NOMO-1 (cell line): ENCODE measurements around the gene MAGI1.
"Not testable (repeated sequence)": the region's sequence is repeated elsewhere in the genome, so short reads cannot be mapped to it uniquely, and the experiment has no call there.

Experiments used
- DNase-seq, 2 experiments: peaks; one replicate each; lab custom pipeline; 2025; ENCODE audit not compliant: unreplicated experiment in 2 of 2; lab: John Stamatoyannopoulos, UW

Gene MAGI1

DNA sequence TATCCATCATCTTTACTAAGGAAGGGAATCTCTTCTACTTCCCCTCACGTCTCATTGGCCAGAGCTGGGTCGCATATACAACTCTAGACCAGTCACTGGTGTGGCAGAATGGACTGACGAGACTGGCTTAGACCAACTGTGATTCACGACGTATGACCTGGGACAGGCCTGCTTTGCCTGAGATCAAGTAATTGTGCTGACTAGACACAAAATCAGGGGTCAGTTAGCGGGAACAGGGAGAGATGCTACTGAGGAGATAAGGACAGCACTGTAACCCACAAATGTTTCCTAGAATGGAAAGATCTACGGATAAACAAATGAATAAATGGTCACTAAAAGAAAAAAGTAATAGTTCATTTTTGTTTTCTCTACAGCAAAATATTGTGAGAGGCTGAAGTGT, 308.3 kb downstream of the MAGI1 start:
- DNase-seq, result no peak

DNA sequence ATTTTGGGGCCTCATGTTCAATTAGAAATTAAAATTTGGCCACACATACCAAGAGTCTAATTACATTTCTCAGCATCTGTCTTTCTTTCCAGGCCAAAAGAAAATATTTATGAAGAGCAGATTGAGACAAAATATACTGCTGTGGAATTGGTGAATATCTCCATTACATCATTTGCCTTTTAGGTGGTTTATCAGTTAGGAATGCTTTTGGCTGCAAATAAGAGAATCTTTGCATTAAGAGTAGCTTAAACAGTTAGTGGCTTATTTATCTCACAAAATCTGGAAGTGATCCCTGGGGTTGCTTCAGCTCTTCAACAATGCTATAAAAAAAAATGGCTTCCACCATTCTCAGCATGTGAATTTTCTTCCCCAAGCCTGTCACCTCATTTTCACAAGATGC, 308.7 kb downstream of the MAGI1 start:
- DNase-seq, result no peak

DNA sequence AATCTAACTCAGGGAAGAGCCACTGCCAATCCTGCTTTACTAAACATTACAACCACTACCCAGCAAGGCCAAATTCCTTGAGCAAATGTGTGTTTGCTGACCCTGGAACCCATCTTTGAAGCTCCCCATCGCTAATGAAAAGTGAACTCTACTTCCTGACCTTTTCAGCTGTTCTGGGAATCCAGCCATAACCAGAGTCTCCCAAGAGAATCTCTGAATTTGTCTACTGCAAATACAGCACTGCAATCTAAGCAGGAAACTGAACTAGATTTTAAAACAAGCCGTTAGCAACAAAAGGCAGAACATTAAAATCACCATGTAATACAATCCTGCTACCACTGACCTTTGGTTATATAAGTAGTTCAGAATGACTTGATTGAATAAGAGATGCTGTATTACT, 309.2 kb downstream of the MAGI1 start:
- DNase-seq, result no peak

DNA sequence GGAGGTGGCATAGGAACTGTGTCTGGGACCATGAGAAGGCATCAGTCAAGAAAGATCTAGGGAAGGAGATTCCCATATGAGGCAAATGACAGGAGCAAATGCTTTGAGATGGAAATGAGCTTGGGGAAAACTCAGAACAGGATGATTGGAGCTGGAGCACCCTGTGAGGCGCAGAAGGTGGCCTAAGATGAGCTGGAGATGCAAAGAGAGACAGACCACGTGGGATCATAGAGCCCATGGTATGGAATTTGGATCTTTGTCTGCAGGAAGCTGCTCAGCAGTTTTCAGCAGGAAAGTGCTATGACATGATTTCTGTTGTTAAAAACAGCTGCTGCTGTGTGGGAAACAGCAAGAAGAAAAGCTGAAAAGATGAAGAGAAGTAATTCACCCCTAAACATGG, 310.6 kb downstream of the MAGI1 start:
- DNase-seq, result no peak

DNA sequence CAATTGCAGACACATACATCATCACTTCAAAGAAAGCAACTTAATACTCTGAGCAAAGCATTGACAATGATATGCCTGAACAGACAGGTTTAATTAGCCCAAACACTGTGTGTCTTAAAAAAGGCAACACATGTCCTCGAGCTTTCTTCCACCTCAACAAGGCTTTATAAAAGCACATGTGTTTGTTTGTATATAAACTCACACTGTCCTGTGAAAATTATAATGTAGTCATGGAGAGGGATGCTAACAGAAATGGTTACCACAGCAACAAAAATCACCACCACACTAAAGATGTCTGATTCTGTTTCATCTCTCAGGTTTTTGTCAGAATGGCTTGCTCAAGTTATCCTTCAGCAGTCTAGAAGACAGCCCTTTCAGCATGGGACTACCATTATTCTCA, 314.7 kb downstream of the MAGI1 start:
- DNase-seq, result no peak

DNA sequence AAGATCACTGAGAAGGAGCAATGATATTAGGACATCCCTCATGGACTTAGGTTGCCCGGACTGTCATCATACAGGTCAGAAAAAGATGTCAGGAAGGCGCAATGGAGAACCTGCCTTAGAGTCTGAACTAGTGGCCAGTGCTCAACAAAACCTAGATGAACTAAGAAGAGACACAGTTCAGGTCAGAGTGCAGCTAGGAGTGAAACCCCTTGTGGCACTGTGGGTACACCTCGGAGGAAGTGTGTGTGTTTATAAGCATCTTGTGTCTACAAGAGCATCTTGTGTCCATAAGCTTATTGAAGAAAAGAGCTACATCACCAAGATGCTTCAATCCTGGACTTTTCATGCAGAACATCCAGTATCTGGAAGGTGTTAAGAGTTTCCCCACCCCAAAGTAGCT, 315.7 kb downstream of the MAGI1 start:
- DNase-seq, result no peak

DNA sequence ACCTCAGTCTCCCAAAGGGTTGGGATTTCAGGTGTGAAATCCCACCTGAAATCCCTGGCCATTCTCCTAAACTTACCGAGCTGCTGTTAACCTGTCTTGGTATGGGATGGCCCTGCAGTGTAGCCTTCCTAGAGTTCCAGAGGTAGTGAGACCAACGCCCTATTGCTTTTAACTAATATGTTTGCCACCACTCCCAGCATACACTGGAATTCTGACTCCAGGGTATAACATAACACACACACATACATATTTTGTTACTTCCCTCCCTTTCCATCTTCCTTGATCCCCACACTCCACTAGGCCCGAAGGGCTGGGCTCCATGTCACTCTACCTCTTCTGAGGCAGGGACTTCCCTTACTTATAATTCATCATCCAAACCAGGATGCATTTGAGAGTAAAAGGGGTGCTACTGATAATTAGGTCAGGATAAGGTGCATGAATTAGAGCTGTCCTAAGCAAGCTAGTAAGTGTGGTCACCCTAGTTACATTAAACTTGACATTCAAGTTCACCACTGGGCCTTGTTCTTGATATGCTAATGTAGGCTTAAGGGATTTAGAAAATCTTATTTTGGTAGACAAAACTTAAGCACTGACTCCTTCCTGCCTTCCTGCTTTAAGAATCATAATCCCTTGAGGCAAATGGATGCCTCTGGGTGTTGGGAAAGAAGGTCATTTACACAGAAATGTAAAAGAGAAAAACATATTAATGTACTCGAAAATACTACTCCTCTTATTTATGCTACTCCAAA, 317.6 kb downstream of the MAGI1 start:
- DNase-seq, result no peak

DNA sequence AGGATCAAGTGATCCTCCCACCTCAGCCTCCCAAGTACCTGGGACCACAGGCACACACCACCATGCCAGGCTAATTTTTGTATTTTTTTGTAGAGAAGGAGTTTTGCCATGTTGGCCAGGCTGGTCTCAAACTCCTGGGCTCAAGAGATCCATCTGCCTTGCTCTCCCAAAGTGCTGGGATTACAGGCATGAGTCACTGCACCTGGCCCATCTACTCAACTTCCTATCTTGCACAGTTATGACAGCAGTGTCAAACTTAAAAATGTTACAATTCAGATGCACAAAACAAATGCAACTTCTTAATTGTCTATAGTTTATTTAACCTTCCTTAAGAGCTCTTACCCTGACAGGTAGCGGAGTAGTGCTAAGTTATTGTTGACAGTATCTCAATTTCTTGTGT, 319.1 kb downstream of the MAGI1 start:
- DNase-seq, result not testable (repeated sequence)

DNA sequence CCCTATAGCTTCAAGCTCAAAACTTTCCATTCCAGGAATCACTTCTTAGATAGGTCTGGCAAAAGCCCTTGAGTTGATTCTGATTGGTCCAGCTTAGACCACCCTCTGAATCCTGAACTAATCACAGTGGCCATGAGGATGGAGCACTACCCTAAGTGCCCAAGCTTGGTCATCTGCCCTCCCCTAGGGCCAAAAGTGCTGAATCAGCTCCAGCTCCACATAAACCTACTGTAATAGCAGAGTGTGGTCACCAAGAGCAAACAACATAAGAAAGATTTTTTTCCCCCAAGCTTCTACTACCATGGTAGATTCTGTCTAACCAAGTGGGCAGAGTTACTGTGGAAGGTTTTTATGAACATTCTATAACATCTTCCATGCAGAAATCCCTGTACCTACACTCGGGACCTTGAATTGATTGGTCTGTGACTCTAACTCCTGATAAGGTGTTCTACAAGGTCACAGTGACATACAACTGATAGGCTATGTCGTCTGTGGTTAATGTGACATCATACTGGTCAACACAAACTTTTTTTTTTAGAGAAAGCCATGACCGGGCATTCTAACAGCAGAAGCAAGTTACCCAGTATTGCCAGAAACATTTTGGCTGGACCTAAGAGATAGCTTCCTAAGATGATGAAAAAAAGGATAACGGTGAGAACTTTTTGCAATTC, 320.9 kb downstream of the MAGI1 start:
- no peak for DNase-seq

DNA sequence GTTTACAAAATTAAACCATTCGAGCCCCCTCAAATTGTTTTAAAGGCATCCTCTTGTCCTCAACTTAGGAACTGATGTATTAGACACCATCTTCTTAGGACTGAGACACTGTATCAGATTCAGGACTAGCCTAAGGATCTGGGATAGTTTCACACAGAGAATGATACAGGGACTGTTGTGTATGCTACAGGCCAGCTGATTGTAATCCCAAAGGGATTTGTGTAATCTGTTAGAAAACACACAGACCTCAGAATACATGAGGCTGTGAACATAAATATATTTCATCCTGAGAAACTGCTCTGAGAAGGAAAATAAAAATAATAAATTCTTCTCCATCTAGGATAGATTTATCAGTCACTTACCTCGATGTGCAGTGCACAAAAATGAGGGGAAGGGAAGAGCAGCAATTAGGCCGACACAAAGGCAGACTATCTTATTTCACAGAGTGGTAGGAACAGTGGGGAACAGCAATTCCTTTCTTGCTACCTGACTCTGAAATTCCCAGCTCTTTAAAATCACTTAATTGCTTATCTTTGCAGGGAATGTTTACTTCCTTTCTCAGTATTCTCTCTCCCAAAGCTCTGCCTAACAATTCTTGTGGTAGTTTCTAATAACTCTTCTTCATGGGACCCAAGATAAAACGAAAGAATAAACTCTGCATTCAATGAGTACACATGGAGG, 322.5 kb downstream of the MAGI1 start:
- no peak for DNase-seq

DNA sequence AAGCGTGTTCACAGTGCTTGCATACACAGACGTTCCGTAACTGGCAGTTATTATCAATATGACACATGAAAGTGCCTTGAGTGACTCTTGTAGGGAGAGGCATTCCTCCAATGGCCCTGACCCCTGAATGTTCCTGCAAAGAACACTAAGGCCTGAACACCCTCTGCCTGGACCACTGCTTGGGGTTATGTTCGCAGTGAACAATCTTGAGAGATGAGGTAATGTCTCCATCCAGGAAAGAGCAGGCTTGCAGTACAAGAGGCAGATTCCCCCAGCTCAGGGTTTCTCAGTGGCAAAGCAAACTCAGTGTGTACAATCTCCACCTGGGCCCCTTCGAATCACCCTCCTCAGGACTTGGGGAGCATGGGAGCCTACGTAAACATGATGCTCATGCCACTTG, 324.6 kb downstream of the MAGI1 start:
- no peak for DNase-seq

DNA sequence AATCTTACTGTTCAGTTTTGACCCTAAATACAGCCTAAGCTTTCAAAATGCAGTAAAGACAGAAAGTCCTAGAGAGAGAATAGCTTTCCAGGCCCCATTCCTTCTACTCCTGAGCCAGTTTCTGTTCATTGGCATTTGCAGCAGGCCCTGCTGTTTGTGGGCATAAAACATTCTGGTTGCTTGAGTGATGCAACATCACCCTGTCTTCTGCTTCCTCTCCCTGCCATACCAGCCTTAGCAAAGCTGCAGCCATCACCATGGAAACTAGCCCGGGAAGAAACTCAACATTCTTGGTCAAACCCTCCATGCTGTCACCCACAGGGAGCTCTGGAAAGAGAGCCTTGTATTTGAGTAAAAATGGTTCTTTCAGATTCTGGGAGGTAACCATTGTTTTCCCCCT, 325.7 kb downstream of the MAGI1 start:
- DNase-seq, result no peak

DNA sequence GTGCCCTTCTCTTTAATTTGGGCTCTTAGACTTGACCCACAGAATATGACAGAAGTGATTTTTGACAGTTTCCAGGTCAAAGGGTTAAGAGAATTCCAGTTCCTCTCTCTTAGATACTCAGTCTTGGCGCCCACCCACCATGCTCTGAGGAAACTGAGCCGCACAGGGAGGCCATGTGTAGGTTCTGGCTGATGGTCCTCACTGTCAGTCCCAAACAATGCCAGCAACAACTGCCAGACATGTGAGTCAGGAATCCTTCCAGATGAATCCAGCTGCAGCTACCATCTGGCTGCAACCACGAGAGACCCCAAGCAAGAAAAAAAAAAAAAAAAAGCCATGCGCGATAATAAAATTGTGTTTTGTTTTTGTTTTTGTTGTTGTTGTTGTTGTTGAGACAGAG, 326.6 kb downstream of the MAGI1 start:
- no peak for DNase-seq

DNA sequence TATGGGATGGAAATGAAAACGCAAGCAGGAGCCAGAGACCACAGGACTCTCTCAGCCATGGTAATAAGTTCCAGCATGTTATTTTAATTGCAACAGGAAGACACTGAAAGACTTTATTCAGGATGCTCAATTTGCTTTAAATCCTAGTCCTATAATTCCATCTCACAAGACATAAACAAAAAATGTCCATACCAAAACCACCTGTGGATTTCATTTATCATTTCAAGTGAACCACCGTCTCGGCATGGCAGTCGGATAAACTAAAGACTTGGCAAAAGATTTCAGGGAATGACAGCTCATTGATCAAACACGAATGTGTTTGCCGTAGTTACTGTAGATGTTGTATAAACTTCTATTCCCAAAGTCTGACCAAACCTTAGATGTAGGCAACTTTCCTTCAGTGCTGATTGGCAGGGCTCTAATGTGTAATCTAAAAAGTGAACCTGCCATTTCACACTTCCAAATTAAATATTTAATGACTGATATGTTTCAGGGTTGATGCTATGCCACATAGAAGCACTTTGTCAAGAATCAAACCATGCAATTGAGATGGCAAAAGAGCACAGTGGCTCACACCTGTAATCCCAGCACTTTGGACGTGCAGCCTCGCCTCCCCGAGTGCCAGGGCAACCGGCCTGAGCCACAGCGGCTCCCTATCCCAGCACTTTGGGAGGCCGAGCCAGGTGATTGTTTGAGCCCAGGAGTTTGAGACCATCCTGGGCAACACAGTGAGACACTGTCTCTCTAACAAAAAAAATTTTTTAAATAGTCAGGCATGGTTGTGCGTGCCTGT, 331.7 kb downstream of the MAGI1 start:
- no peak for DNase-seq

DNA sequence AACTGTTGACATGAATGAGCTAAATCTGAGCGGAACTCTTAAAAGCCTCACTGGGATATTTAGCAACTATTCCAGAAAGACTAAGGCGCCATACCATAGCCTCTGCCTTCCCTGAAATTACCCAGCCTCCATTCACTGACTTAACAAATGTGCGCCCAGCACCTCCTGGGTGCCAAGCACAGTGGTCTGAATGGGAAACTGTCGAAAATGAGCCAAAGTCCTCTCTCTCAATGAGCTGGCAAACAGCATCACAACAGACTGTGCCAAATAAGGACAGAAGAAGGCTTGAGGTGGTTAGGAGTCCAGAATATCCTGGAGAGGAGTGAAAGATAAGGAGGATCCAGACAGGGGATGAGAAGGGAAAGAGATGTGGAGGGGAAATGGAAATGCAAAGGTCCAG, 332.4 kb downstream of the MAGI1 start:
- no peak for DNase-seq

DNA sequence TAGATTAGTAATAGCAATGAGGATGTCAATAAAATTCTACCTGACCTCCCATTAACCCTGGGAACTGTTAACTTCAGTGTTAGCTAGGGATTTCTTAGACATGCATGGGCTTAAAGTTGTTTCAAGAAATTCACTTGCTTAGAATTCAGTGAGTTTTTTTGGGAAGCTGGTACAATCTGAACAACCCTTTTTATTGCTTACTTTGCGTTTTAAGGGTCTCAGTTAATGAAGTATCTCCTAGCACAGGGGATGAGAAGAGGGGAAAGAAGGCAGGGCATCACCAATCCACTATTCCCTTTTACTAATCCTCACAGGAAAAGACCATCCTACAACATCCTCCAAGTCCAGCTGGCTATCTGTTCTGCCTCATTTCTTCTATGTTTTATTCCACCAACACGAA, 334.9 kb downstream of the MAGI1 start:
- no peak for DNase-seq

DNA sequence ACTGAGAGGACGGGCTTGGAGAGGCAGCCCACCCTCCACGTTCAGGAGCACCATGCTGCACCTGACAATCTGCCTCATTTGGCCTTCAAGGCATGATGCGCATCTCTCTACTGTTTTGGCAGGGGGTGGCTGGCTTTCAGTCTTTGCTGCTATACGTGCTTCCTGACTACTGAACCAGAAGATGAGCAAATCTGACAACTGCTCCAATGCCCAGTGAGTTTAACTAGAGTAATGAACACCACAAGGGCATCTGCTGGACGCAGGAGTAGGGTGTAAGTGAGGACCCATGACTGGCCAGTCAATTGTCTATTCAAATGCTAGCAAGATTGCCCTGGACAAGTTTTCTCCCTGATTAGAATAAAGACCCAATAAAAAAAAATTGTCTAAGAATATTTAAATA, 335.7 kb downstream of the MAGI1 start:
- no peak for DNase-seq

DNA sequence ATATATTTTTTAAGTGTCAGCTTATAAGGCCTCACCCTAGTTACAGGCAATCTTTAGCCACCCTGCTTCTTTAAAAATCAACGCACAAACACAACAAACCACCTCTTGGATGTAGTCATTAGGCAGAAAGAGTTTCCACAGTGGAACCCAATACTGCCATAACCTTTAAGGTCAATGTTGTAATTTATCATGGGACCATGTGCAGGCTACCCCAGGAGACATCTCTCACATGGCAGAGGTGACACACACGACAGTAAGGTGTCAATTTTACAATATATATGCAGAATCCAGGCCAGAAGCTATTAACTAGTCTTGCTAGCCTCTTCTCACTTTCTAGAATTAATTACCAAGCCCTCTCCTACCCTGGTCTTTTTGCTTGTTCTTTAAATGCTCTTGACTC, 336.5 kb downstream of the MAGI1 start:
- DNase-seq, result no peak

DNA sequence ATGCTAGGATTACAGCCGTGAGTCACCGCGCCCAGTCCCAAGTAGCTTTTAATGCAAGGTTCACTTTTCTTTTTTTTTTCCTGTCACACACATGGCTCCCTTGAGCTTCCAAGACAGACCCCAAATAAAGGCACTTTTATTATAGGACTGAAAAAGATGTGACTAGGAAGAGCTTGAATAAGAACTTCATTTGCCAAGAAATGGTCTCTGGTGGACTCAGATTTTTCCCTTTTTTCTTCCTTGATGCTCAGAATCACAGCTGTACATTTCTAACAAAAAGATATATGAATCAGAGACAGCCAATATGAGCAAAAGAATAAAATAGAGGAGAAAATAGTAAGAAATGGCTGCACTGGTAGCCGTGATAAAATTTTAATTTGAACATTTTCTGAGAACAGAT, 337.2 kb downstream of the MAGI1 start:
- DNase-seq, result no peak

DNA sequence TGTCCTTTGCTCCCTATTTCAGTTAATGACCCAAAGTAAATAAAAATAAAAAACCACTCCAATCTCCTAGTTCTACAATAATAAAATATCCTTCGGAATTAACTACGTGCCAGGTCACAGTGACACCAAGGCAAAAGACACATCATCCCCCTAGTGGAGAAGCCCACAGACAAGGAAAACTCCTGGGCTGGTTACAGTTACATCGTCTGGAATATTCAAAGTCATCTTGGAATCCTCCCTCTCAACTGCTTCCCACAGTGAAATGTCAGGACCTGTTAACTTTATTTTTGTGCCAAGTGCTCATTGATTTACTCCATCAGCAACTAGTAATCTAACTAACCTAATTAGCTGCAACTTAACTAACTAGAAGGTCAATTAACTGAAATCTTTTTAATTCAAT, 349.3 kb downstream of the MAGI1 start:
- DNase-seq, result no peak

DNA sequence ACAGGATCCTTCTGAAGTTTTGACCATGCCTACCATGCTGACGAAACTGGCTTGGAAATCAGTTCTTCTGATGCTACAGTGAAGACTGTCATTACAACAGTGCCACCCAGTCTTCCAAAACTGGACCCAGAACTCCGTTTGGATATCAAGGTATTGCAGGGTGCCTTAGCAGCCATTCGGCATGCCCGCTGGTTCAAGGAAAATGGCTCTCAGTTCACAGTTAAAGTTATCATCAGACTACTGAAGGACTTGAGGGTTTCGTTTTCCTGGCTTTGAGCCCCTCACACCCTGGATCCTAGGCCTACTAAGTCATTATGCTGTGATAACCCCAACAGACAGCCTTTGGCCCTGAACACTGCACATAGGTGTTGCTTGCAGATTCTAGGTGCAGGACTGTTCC, 351.0 kb downstream of the MAGI1 start:
- no peak for DNase-seq
